ENCODE data around the gene KCNS1. TPM values are rescaled to one million over a fixed set of nuclear protein-coding genes. Genes with fewer than 3 reads are reported as not detected.

The KCNS1 gene
- total RNA-seq, 1 donor from 2014 or later, result not detected

- Mint-ChIP-seq H3K9me3 (ENCODE audit: unreplicated experiment) (peaks cover 2% of the 10 kb centered on the region), H3K27ac (ENCODE audit: unreplicated experiment) (no peak overlapping the region), H3K4me3 (ENCODE audit: unreplicated experiment) (no peak overlapping the region), H3K4me1 (ENCODE audit: low read depth, unreplicated experiment) (no peaks in the 10 kb centered on the region), H3K27me3 (ENCODE audit: unreplicated experiment) (peaks cover 9% of the 10 kb centered on the region), H3K36me3 (ENCODE audit: unreplicated experiment) (peaks cover 9% of the 10 kb centered on the region)
- no peak for TF ChIP-seq CTCF (IDR thresholded peaks at IDR 0.05; ENCODE audit: partially characterized antibody, unreplicated experiment)
- no peak for DNase-seq
Measured at GRCh38 chr20:45118028-45118427, 17.1 kb upstream of the KCNS1 start.

- Mint-ChIP-seq H3K27ac (ENCODE audit: unreplicated experiment) (no peak overlapping the region), H3K4me1 (ENCODE audit: low read depth, unreplicated experiment) (no peaks in the 10 kb centered on the region), H3K9me3 (ENCODE audit: unreplicated experiment) (peaks cover 2% of the 10 kb centered on the region), H3K4me3 (ENCODE audit: unreplicated experiment) (no peak overlapping the region), H3K27me3 (ENCODE audit: unreplicated experiment) (peaks cover 9% of the 10 kb centered on the region), H3K36me3 (ENCODE audit: unreplicated experiment) (peaks cover 9% of the 10 kb centered on the region)
- no peak for TF ChIP-seq CTCF (IDR thresholded peaks at IDR 0.05; ENCODE audit: partially characterized antibody, unreplicated experiment)
- DNase-seq, result no peak
Measured at GRCh38 chr20:45117581-45117980, 16.7 kb upstream of the KCNS1 start.

- H3K36me3 Mint-ChIP-seq (ENCODE audit: unreplicated experiment), result peaks cover 5% of the 10 kb centered on the region
- H3K4me1 Mint-ChIP-seq (ENCODE audit: low read depth, unreplicated experiment), result peaks cover 2% of the 10 kb centered on the region
- no peak for TF ChIP-seq CTCF (IDR thresholded peaks at IDR 0.05; ENCODE audit: partially characterized antibody, unreplicated experiment)
- H3K27ac Mint-ChIP-seq (ENCODE audit: unreplicated experiment), result no peak overlapping the region
- no peak for DNase-seq
- peaks cover 2% of the 10 kb centered on the region for H3K9me3 Mint-ChIP-seq (ENCODE audit: unreplicated experiment)
- no peak overlapping the region for H3K4me3 Mint-ChIP-seq (ENCODE audit: unreplicated experiment)
- peaks cover 9% of the 10 kb centered on the region for H3K27me3 Mint-ChIP-seq (ENCODE audit: unreplicated experiment)
Measured at GRCh38 chr20:45115829-45116228, 14.9 kb upstream of the KCNS1 start.

GRCh38 chr20:45115386-45115774 is 14.5 kb upstream of the KCNS1 start:
- no peak for TF ChIP-seq CTCF (IDR thresholded peaks at IDR 0.05; ENCODE audit: partially characterized antibody, unreplicated experiment)
- peaks cover 9% of the 10 kb centered on the region for H3K27me3 Mint-ChIP-seq (ENCODE audit: unreplicated experiment)
- peaks cover 3% of the 10 kb centered on the region for H3K36me3 Mint-ChIP-seq (ENCODE audit: unreplicated experiment)
- DNase-seq, result no peak
- H3K27ac Mint-ChIP-seq (ENCODE audit: unreplicated experiment), result no peak overlapping the region
- H3K4me1 Mint-ChIP-seq (ENCODE audit: low read depth, unreplicated experiment), result peaks cover 2% of the 10 kb centered on the region
- peaks cover 2% of the 10 kb centered on the region for H3K9me3 Mint-ChIP-seq (ENCODE audit: unreplicated experiment)
- no peak overlapping the region for H3K4me3 Mint-ChIP-seq (ENCODE audit: unreplicated experiment)

- TF ChIP-seq CTCF (IDR thresholded peaks at IDR 0.05; ENCODE audit: partially characterized antibody, unreplicated experiment), result no peak
- peaks cover 2% of the 10 kb centered on the region for H3K4me1 Mint-ChIP-seq (ENCODE audit: low read depth, unreplicated experiment)
- peaks cover 2% of the 10 kb centered on the region for H3K9me3 Mint-ChIP-seq (ENCODE audit: unreplicated experiment)
- H3K4me3 Mint-ChIP-seq (ENCODE audit: unreplicated experiment), result no peak within 1 kb of the TSS
- H3K27me3 Mint-ChIP-seq (ENCODE audit: unreplicated experiment), result peaks cover 9% of the 10 kb centered on the region
- no peak for DNase-seq
- H3K27ac Mint-ChIP-seq (ENCODE audit: unreplicated experiment), result no peak within 1 kb of the TSS
- H3K36me3 Mint-ChIP-seq (ENCODE audit: unreplicated experiment), result no peaks in the 10 kb centered on the region
Measured at GRCh38 chr20:45114465-45115385, 13.8 kb upstream of the KCNS1 start, which contains the start of gene WFDC5. WFDC5 (minus strand) TSS chr20:45115174; CDS start chr20:45115083, 91 bp downstream.
